Right lobe of liver (tissue), 4 donors: Measurements from ENCODE around the gene SF3B1.

Experiments
- CTCF ChIP-seq, 4 donors: fragments of 200-600 bp in 3 of 4; fragments of 450-650 bp in 1 of 4; IDR thresholded peaks; one replicate each; pipeline versions ENCODE4 v1.5.1 to v1.8.0; 2016 to 2022; ENCODE audit warnings: antibody characterized with exemption in 4 of 4, mild to moderate bottlenecking in 2 of 4
- POLR2A ChIP-seq: fragments of 450-650 bp; IDR thresholded peaks from one replicate; pipeline ENCODE4 v1.6.1; 2017; ENCODE audit warnings: antibody characterized with exemption, mild to moderate bottlenecking
- donor health status: DM: no; HTN: no; CAD: no.
- donor health status: DM: no; HTN: no; CAD: no.
- donor health status: DM: no; HTN: yes; CAD: no.

- no peak for TF ChIP-seq CTCF (IDR thresholded peaks at IDR 0.05)
- no peak for TF ChIP-seq POLR2A
Observed at GRCh38 chr2:197423307-197423706, 11.5 kb downstream of the SF3B1 start.
